ENCODE data around the gene KRT80.

DNA sequence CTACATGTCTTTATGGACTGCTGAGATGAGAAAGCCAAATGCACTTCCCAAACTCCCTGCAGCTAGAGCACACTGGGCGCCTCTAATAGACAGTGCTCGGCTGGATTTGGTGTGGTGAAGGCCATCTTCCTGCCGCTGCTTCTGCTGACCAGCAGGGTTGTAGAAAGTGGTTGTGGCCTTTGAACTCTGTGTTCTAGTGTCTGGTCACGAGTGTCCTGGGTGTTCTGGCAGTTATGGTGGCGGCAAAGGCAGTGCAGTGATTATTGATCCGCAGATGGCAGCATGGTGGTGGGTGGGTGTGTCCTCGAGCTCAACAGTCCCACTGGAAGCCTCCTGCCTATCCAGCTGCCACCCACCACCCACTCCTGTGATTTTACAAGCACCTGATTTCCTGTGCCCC, 68.9 kb downstream of the KRT80 start:
- no peak for TF ChIP-seq EZH2 (IDR thresholded peaks at IDR 0.05; ENCODE audit: low read depth, unreplicated experiment)
- no peak for TF ChIP-seq POLR2AphosphoS5 (IDR thresholded peaks at IDR 0.05; ENCODE audit: low read depth)
- TF ChIP-seq, protein P1, sequence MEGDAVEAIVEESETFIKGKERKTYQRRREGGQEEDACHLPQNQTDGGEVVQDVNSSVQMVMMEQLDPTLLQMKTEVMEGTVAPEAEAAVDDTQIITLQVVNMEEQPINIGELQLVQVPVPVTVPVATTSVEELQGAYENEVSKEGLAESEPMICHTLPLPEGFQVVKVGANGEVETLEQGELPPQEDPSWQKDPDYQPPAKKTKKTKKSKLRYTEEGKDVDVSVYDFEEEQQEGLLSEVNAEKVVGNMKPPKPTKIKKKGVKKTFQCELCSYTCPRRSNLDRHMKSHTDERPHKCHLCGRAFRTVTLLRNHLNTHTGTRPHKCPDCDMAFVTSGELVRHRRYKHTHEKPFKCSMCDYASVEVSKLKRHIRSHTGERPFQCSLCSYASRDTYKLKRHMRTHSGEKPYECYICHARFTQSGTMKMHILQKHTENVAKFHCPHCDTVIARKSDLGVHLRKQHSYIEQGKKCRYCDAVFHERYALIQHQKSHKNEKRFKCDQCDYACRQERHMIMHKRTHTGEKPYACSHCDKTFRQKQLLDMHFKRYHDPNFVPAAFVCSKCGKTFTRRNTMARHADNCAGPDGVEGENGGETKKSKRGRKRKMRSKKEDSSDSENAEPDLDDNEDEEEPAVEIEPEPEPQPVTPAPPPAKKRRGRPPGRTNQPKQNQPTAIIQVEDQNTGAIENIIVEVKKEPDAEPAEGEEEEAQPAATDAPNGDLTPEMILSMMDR (conservative IDR thresholded peaks at IDR 0.05; ENCODE audit: low read depth in 2 of 2), result no peak
- TF ChIP-seq EZH2phosphoT487 (IDR thresholded peaks at IDR 0.05; ENCODE audit: unreplicated experiment), result no peak
- TF ChIP-seq, protein P2, sequence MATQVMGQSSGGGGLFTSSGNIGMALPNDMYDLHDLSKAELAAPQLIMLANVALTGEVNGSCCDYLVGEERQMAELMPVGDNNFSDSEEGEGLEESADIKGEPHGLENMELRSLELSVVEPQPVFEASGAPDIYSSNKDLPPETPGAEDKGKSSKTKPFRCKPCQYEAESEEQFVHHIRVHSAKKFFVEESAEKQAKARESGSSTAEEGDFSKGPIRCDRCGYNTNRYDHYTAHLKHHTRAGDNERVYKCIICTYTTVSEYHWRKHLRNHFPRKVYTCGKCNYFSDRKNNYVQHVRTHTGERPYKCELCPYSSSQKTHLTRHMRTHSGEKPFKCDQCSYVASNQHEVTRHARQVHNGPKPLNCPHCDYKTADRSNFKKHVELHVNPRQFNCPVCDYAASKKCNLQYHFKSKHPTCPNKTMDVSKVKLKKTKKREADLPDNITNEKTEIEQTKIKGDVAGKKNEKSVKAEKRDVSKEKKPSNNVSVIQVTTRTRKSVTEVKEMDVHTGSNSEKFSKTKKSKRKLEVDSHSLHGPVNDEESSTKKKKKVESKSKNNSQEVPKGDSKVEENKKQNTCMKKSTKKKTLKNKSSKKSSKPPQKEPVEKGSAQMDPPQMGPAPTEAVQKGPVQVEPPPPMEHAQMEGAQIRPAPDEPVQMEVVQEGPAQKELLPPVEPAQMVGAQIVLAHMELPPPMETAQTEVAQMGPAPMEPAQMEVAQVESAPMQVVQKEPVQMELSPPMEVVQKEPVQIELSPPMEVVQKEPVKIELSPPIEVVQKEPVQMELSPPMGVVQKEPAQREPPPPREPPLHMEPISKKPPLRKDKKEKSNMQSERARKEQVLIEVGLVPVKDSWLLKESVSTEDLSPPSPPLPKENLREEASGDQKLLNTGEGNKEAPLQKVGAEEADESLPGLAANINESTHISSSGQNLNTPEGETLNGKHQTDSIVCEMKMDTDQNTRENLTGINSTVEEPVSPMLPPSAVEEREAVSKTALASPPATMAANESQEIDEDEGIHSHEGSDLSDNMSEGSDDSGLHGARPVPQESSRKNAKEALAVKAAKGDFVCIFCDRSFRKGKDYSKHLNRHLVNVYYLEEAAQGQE (IDR thresholded peaks at IDR 0.05; ENCODE audit: unreplicated experiment), result no peak
- no peak for TF ChIP-seq JUNB (IDR thresholded peaks at IDR 0.05; ENCODE audit: unreplicated experiment)
- no peak for TF ChIP-seq CREB1 (CRISPR knock-in tag; IDR thresholded peaks at IDR 0.05; ENCODE audit: low read depth)
- TF ChIP-seq ZNF331 (CRISPR knock-in tag; IDR thresholded peaks at IDR 0.05; ENCODE audit: low read depth), result no peak

Data from GM23338 (cell line).